Putamen (tissue), 1 donor: ENCODE data around the gene ZNF324B.
A peak's percentile ranks its signal among the peaks of the same experiment; 100 is the strongest.
"Not testable (repeated sequence)": the region's sequence is repeated elsewhere in the genome, so short reads cannot be mapped to it uniquely, and the experiment has no call there.

ENCODE experiments used
- DNase-seq: peaks from one replicate; pipeline ENCODE4 v3.0.0-alpha.2; 2016; ENCODE audit warnings: low spot score

Gene ZNF324B

GRCh38 chr19:58480481-58480830 is 29.0 kb downstream of the ZNF324B start:
- DNase-seq = no peak

- DNase-seq = no peak
These were observed 29.4 kb downstream of the ZNF324B start for GRCh38 chr19:58480831-58481230.

- no peak for DNase-seq
These were observed 30.9 kb downstream of the ZNF324B start for GRCh38 chr19:58482372-58482771.

DNA sequence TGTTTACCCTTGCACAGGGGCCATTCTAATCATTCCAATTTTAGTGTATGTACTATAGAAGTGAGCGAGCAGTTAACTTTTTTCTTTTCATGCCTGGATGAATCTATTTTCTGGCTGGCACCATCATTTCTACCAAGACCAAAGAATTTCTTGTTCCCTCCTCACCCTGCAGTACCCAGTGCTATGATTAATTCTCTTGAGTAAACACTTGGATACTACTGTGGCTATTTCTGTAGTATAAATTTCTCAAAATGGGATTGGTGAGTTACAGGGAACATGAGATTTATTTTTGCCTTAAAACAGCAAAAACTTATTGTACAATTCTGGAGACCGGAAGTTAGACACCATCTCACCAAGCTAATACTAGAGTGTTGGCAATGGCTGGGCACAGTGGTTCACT is 32.4 kb downstream of the ZNF324B start:
- DNase-seq = no peak

GRCh38 chr19:58484349-58484748 is 32.9 kb downstream of the ZNF324B start:
- DNase-seq = not testable (repeated sequence)

GRCh38 chr19:58491393-58491792 is 40.0 kb downstream of the ZNF324B start:
- no peak for DNase-seq

GRCh38 chr19:58492265-58492664 is 40.8 kb downstream of the ZNF324B start:
- DNase-seq = no peak

DNA sequence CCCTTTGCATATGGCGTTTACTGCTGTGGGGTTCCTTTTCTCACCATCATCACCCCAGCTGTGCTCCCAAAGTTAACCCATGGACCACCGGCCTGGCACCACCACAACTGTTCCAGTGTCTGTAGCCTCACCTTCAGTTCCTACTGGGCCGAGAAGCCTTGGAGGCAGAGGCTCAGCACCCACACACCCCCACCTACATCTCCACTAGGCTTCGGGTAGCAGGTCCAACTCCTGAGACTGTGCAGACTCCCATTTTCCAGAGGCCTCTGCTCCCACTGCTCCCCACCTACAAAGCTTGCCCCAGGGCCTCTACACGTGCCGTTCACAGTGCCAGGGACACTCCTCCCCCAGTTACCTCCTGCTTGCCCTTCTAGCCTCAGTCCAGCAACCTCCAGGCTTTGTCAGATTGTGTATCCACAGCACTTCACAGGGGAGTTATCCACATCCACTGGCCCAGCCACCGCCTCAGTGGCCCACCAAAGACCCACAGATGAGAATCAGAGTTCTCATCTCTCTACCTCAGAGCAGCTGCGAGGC is 46.3 kb downstream of the ZNF324B start:
- no peak for DNase-seq

DNA sequence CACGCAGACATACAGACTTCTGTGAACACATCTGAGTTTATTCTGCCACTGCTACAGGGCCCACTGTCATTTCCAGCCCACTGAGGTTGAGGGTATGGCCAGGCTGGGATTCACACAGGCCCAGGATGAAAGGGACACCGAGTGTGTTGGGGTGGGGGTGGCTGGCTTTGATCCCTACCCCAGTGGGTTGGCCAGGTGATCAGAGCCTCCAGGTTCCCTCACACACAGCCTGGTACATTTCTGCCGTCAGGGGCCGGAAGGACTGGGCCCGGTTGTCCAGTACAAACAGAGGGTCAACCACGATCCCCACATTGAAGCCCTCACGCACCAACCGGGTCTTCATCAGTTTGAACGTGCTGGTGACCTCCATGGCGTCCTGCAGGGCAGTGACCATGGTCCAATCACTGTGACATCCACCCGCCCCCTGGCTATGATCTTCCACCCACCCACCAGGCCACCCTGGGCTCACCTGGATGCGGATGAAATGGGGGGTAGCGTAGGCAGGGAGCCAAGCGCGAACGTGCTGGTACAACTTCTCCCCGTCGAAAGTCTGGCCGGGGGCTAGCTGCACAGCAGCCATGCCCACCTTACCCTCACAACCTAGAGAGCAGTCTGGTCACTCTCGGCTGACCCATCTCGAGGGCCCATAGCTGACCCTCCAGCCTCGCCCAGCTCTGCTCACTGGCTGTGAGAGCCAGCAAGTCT is 47.0 kb downstream of the ZNF324B start:
- DNase-seq = no peak

GRCh38 chr19:58499021-58499927 is 47.9 kb downstream of the ZNF324B start:
- peak; percentile 99 for DNase-seq

DNA sequence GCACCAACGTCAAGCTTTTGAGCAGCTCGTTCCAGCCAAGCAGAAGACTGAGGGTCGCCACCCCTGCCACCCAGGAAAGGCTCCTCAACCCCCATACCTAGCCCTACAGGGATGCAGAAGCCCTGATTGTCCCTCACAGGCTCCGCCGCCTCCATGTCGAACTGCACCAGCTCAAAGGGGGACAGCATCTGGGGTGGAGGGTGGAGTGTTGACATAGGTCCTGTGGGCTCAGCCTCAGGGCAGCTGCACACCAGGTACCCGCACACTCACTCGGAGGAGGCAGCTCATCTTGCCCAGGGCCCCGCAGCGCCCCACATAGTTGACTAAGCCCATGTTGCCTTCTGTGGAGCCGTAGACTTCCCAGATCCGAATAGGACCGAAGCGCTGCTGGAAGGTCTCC is 48.8 kb downstream of the ZNF324B start:
- DNase-seq = no peak
